ENCODE results near the gene ABR. TPM values are rescaled to one million over a fixed set of nuclear protein-coding genes. Genes with fewer than 3 reads are reported as not detected.

Gene ABR
- total RNA-seq, 1 experiment from 2014 or later, result 78.3 TPM

DNA sequence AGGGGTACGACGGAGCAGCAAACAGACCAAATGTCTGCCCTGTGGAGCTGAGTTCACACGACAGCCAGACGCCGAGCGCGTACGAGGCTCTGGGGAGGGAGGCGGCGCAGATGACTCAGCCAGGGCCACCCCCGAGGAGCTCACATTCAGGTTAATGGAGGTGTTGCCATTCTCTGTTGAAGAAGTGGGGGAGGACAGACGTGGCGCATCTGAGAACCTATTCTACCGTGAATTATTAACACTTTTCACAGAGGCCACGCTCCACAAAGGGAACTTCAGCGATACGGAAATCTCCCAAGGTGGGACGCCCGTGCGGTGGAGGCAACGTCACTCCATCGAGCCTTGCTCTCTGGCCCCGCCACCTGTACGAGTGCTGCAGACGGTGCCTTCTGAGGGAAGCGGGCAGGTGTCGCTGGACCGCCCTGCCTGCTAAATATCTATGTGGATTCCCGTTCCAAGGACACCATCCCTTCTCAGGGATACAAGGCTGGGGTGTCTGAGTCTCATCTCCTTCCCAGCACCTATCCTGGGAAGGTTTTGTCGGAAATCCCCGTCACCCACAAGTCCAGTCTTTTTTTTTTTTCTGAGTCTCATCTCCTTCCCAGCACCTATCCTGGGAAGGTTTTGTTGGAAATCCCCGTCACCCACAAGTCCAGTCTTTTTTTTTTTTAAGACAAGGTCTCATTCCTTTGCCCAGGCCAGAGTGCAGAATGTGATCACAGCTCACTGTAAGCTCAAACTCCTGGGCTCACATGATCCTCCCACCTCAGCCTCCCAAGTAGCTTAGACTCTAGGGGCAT is 19.0 kb downstream of the ABR start:
- intact Hi-C loops (cut with micrococcal nuclease; ENCODE audit: unreplicated experiment), result no loop called here
- no peak overlapping the region for H3K4me3 Mint-ChIP-seq (ENCODE audit: unreplicated experiment)
- H3K27ac Mint-ChIP-seq (ENCODE audit: unreplicated experiment), result no peak overlapping the region
- Histone ChIP-seq H3K4me1 (no peaks in the 10 kb centered on the region), H3K36me3 (ENCODE audit: control insufficient read depth, insufficient read depth, low read length) (no peaks in the 10 kb centered on the region), H3K27me3 (replicated peaks; ENCODE audit: control insufficient read depth, insufficient read depth, low read length) (no peaks in the 10 kb centered on the region), H3K4me3 (ENCODE audit: low read depth, low read length) (no peak overlapping the region), H3K9me3 (no peaks in the 10 kb centered on the region)
- H3K36me3 Mint-ChIP-seq (ENCODE audit: insufficient read depth, unreplicated experiment), result no peaks in the 10 kb centered on the region
- no TSS peak for BruUV-seq (replicated peaks)
- ChIA-PET POLR2A (interaction anchor here (0.6 kb wide), 1 partner anchor 10 kb away, joined by 3 read pairs; no protein-coding TSS in a partner anchor), CTCF (interaction anchor here (0.6 kb wide), 1 partner anchor 408 kb away, joined by 3 read pairs; no protein-coding TSS in a partner anchor)
- H3K4me1 Mint-ChIP-seq (ENCODE audit: low read depth, unreplicated experiment), result no peaks in the 10 kb centered on the region
- TF ChIP-seq, protein P1, sequence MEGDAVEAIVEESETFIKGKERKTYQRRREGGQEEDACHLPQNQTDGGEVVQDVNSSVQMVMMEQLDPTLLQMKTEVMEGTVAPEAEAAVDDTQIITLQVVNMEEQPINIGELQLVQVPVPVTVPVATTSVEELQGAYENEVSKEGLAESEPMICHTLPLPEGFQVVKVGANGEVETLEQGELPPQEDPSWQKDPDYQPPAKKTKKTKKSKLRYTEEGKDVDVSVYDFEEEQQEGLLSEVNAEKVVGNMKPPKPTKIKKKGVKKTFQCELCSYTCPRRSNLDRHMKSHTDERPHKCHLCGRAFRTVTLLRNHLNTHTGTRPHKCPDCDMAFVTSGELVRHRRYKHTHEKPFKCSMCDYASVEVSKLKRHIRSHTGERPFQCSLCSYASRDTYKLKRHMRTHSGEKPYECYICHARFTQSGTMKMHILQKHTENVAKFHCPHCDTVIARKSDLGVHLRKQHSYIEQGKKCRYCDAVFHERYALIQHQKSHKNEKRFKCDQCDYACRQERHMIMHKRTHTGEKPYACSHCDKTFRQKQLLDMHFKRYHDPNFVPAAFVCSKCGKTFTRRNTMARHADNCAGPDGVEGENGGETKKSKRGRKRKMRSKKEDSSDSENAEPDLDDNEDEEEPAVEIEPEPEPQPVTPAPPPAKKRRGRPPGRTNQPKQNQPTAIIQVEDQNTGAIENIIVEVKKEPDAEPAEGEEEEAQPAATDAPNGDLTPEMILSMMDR (IDR thresholded peaks at IDR 0.05; ENCODE audit: insufficient read depth in 1 of 2, low read depth in 1 of 2, low read length in 1 of 2, severe bottlenecking in 1 of 2, unreplicated experiment in 1 of 2), result no peak
- no peaks in the 10 kb centered on the region for H3K9me3 Mint-ChIP-seq (ENCODE audit: unreplicated experiment)
- no peaks in the 10 kb centered on the region for H3K27me3 Mint-ChIP-seq (ENCODE audit: insufficient read depth, unreplicated experiment)
- DNase-seq, result no peak

DNA sequence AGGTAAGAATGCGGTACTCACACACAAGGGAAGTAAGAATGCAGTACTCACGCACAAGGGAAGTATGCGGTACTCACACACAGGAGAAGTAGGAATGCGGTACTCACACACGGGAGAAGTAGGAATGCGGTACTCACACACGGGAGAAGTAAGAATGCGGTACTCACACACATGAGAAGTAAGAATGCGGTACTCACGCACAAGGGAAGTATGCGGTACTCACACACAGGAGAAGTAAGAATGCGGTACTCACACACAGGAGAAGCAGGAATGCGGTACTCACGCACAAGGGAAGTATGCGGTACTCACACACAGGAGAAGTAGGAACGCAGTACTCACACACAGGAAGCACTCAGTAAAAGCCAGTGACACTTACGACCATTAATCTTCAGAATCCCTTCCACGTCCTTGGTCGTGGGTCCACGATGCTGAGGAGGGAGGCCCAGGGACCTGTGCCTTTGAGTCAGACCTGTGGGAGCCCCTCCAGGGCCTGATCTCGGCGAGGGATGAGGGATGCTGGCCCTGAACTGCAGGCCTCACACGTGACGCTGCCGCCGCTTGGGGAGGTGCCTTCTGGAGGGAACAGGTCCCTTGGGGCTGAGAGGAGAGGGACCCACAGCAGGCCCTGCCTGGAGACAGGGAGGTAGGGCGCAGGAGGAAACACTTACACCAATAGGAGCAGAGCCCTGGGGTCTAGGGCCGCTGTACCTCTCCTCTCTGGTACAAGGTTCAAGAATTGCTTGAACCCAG is 20.2 kb downstream of the ABR start:
- no TSS peak for BruUV-seq (replicated peaks)
- TF ChIP-seq, protein P1 (IDR thresholded peaks at IDR 0.05; ENCODE audit: insufficient read depth in 1 of 2, low read depth in 1 of 2, low read length in 1 of 2, severe bottlenecking in 1 of 2, unreplicated experiment in 1 of 2), result no peak
- Histone ChIP-seq H3K27me3 (replicated peaks; ENCODE audit: control insufficient read depth, insufficient read depth, low read length) (no peaks in the 10 kb centered on the region), H3K4me1 (no peaks in the 10 kb centered on the region), H3K4me3 (ENCODE audit: low read depth, low read length) (no peak overlapping the region), H3K9me3 (no peaks in the 10 kb centered on the region), H3K36me3 (ENCODE audit: control insufficient read depth, insufficient read depth, low read length) (no peaks in the 10 kb centered on the region)
- Mint-ChIP-seq H3K36me3 (ENCODE audit: insufficient read depth, unreplicated experiment) (no peaks in the 10 kb centered on the region), H3K27me3 (ENCODE audit: insufficient read depth, unreplicated experiment) (no peaks in the 10 kb centered on the region), H3K4me1 (ENCODE audit: low read depth, unreplicated experiment) (no peaks in the 10 kb centered on the region), H3K4me3 (ENCODE audit: unreplicated experiment) (no peak overlapping the region), H3K9me3 (ENCODE audit: unreplicated experiment) (no peaks in the 10 kb centered on the region), H3K27ac (ENCODE audit: unreplicated experiment) (no peak overlapping the region)
- no peak for DNase-seq
- intact Hi-C loops (cut with micrococcal nuclease; ENCODE audit: unreplicated experiment), result no loop called here
- POLR2A ChIA-PET, result no interaction called here
- CTCF ChIA-PET, result no interaction called here

DNA sequence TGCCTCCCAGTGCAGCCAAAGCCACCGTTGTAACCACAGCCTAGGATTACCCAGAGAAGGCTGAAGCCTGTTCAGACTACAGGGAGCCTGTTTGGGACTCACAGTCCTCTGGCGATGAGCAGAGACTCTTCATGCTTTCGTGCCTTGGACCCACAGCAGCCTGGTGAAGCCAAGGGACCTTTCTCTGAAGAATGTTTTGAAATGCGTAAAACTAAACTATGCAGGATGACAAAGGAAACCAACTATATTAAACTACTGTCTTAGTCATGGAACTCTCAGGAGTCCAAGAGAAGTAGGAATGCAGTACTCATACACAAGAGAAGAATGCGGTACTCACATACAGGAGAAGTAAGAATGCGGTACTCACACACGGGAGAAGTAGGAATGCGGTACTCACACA is 20.9 kb downstream of the ABR start:
- H3K27me3 Mint-ChIP-seq (ENCODE audit: insufficient read depth, unreplicated experiment), result no peaks in the 10 kb centered on the region
- DNase-seq, result no peak
- H3K36me3 Mint-ChIP-seq (ENCODE audit: insufficient read depth, unreplicated experiment), result peaks cover 2% of the 10 kb centered on the region
- TF ChIP-seq, protein P1 (IDR thresholded peaks at IDR 0.05; ENCODE audit: insufficient read depth in 1 of 2, low read depth in 1 of 2, low read length in 1 of 2, severe bottlenecking in 1 of 2, unreplicated experiment in 1 of 2), result no peak
- Histone ChIP-seq H3K4me1 (no peaks in the 10 kb centered on the region), H3K27me3 (replicated peaks; ENCODE audit: control insufficient read depth, insufficient read depth, low read length) (no peaks in the 10 kb centered on the region), H3K36me3 (ENCODE audit: control insufficient read depth, insufficient read depth, low read length) (no peaks in the 10 kb centered on the region), H3K9me3 (no peaks in the 10 kb centered on the region), H3K4me3 (ENCODE audit: low read depth, low read length) (no peak overlapping the region)
- BruUV-seq (replicated peaks), result no TSS peak
- no peaks in the 10 kb centered on the region for H3K9me3 Mint-ChIP-seq (ENCODE audit: unreplicated experiment)
- no peak overlapping the region for H3K27ac Mint-ChIP-seq (ENCODE audit: unreplicated experiment)
- POLR2A ChIA-PET, result no interaction called here
- intact Hi-C loops (cut with micrococcal nuclease; ENCODE audit: unreplicated experiment), result no loop called here
- CTCF ChIA-PET, result no interaction called here
- no peak overlapping the region for H3K4me3 Mint-ChIP-seq (ENCODE audit: unreplicated experiment)
- H3K4me1 Mint-ChIP-seq (ENCODE audit: low read depth, unreplicated experiment), result no peaks in the 10 kb centered on the region

Data from Caco-2 (cell line).